ENCODE data around the gene ROR2. TPM values are rescaled to one million over a fixed set of nuclear protein-coding genes. Genes with fewer than 3 reads are reported as not detected.

ROR2 gene
- total and polyA plus RNA-seq, 2 of the 13 experiments (the other 11 are each of a cell fraction or from before 2014, with no cell fraction given) = not detected

GRCh38 chr9:91948101-91948596 lies 1.9 kb downstream of the ROR2 start:
- BruUV-seq (replicated peaks) = no TSS peak
- no peak overlapping the region for H3K4me3 ChIP-seq (replicated peaks in 1 of 3; ENCODE audit: insufficient read depth in 1 of 3, low read depth in 2 of 3, low read length in 3 of 3)

GRCh38 chr9:91946653-91947488 lies 3.2 kb downstream of the ROR2 start:
- Histone ChIP-seq H3K4me2 (ENCODE audit: low read depth, low read length) (no peak overlapping the region), H3K4me1 (ENCODE audit: insufficient read depth, low read length) (no peaks in the 10 kb centered on the region), H3K27ac (ENCODE audit: extremely low read length, insufficient read depth, low read length) (no peak overlapping the region), H4K20me1 (ENCODE audit: insufficient read depth, low read length) (no peaks in the 10 kb centered on the region), H3K27me3 (ENCODE audit: control insufficient read depth in 1 of 2, insufficient read depth in 2 of 2, low read length in 2 of 2) (peaks cover 10 to 65% of the 10 kb centered on the region in 2 experiments), H3K9me3 (ENCODE audit: low read length) (no peaks in the 10 kb centered on the region), H3K79me2 (ENCODE audit: insufficient read depth, low read length) (no peaks in the 10 kb centered on the region), H3K36me3 (replicated peaks in 1 of 2; ENCODE audit: control insufficient read depth in 1 of 2, insufficient read depth in 2 of 2, low read length in 2 of 2) (no peaks in the 10 kb centered on the region), H3K4me3 (replicated peaks in 1 of 3; ENCODE audit: insufficient read depth in 1 of 3, low read depth in 2 of 3, low read length in 3 of 3) (no peak overlapping the region), H3K9ac (ENCODE audit: insufficient read depth, low read depth, low read length) (no peak overlapping the region), H2AFZ (ENCODE audit: low read length) (no peak overlapping the region)
- in situ Hi-C loops (cut with HindIII; ENCODE audit: extremely low pct_ligation_motif_present, low pct_unique_long_range_greater_than_20kb) (loop anchor here (5.0 kb wide), 1 partner anchor 175 kb away; no protein-coding TSS in a partner anchor), intact Hi-C loops (cut with micrococcal nuclease; ENCODE audit: unreplicated experiment) (no loop called here)
- POLR2A ChIA-PET = no interaction called here
- DNase-seq (ENCODE audit: low spot score) (no peak), FAIRE-seq (no peak), ATAC-seq (no peak)
- BruUV-seq (replicated peaks) = no TSS peak
- TF ChIP-seq E2F2 (CRISPR knock-in tag; IDR thresholded peaks at IDR 0.05; ENCODE audit: borderline replicate concordance) (no peak), NAIF1 (CRISPR knock-in tag; IDR thresholded peaks at IDR 0.05; ENCODE audit: borderline replicate concordance) (no peak), ASH2L (IDR thresholded peaks at IDR 0.05; ENCODE audit: insufficient read length, low read depth, low read length) (no peak), ZNF230 (CRISPR knock-in tag; IDR thresholded peaks at IDR 0.05) (no peak), FOXA1 (IDR thresholded peaks at IDR 0.05) (no peak), FOXA1 (CRISPR knock-in tag; IDR thresholded peaks at IDR 0.05) (no peak), KDM1A (CRISPR knock-in tag; IDR thresholded peaks at IDR 0.05) (no peak), BCL6 (CRISPR knock-in tag; IDR thresholded peaks at IDR 0.05) (no peak), NRL (CRISPR knock-in tag; IDR thresholded peaks at IDR 0.05; ENCODE audit: borderline replicate concordance) (no peak), POLR2AphosphoS2 (IDR thresholded peaks at IDR 0.05; ENCODE audit: low read depth, low read length) (no peak), HNRNPH1 (optimal IDR thresholded peaks at IDR 0.05; ENCODE audit: low read depth, low read length) (no peak), KDM3A (CRISPR knock-in tag; IDR thresholded peaks at IDR 0.05; ENCODE audit: low read depth) (no peak), ZBTB1 (CRISPR knock-in tag; IDR thresholded peaks at IDR 0.05; ENCODE audit: borderline replicate concordance) (no peak), SRSF4 (IDR thresholded peaks at IDR 0.05; ENCODE audit: low read depth, low read length, poor library complexity, severe bottlenecking) (no peak)
- CTCF ChIA-PET (ENCODE audit: low intra/inter-chr PET ratio, low total read pairs) = no interaction called here
- 4% methylated on average over 5 of the region's 5 CpGs for WGBS (ENCODE audit: low lambda C conversion rate)

More at GRCh38 chr9:91948101-91948596, 1.9 kb downstream of the ROR2 start:
- H3K27me3 ChIP-seq (ENCODE audit: control insufficient read depth in 1 of 2, insufficient read depth in 2 of 2, low read length in 2 of 2) = peaks cover 10 to 59% of the 10 kb centered on the region in 2 experiments
- H3K4me2 ChIP-seq (ENCODE audit: low read depth, low read length) = no peak overlapping the region
- no peak for FAIRE-seq
- ChIA-PET CTCF (ENCODE audit: low intra/inter-chr PET ratio, low total read pairs) (no interaction called here), POLR2A (no interaction called here)
- H2AFZ ChIP-seq (ENCODE audit: low read length) = no peak overlapping the region
- no peak overlapping the region for H3K27ac ChIP-seq (ENCODE audit: extremely low read length, insufficient read depth, low read length)
- 21% methylated on average over 11 of the region's 12 CpGs for WGBS (ENCODE audit: low lambda C conversion rate)
- intact Hi-C loops (cut with micrococcal nuclease; ENCODE audit: unreplicated experiment) = no loop called here
- no peaks in the 10 kb centered on the region for H3K9me3 ChIP-seq (ENCODE audit: low read length)
- no peak overlapping the region for H3K9ac ChIP-seq (ENCODE audit: insufficient read depth, low read depth, low read length)
- no peaks in the 10 kb centered on the region for H4K20me1 ChIP-seq (ENCODE audit: insufficient read depth, low read length)
- H3K4me1 ChIP-seq (ENCODE audit: insufficient read depth, low read length) = no peaks in the 10 kb centered on the region
- H3K79me2 ChIP-seq (ENCODE audit: insufficient read depth, low read length) = no peaks in the 10 kb centered on the region
- ATAC-seq = no peak
- in situ Hi-C loops (cut with HindIII; ENCODE audit: extremely low pct_ligation_motif_present, low pct_unique_long_range_greater_than_20kb) = loop anchor here (5.0 kb wide), 1 partner anchor 176 kb away; no protein-coding TSS in a partner anchor
- no peaks in the 10 kb centered on the region for H3K36me3 ChIP-seq (replicated peaks in 1 of 2; ENCODE audit: control insufficient read depth in 1 of 2, insufficient read depth in 2 of 2, low read length in 2 of 2)
- DNase-seq (ENCODE audit: low spot score) = no peak
- TF ChIP-seq ZFP82 (CRISPR knock-in tag; IDR thresholded peaks at IDR 0.05; ENCODE audit: borderline replicate concordance) (no peak), ATF7 (IDR thresholded peaks at IDR 0.05) (peak; percentile 41; the same call in 1 of the 2 replicates), ATF7 (CRISPR knock-in tag; IDR thresholded peaks at IDR 0.05) (no peak)
